ENCODE data around the gene CRCP.

The CRCP gene

GRCh38 chr7:66189695-66190503 is 75.3 kb downstream of the CRCP start:
- no peak for DNase-seq (ENCODE audit: low spot score)

- no peak for DNase-seq (ENCODE audit: low spot score)
Observed at GRCh38 chr7:66190504-66190857, 75.8 kb downstream of the CRCP start.

GRCh38 chr7:66193146-66193725 is 78.6 kb downstream of the CRCP start:
- DNase-seq (ENCODE audit: low spot score) = no peak

- DNase-seq (ENCODE audit: low spot score) = no peak
Observed at GRCh38 chr7:66198469-66198868, 83.8 kb downstream of the CRCP start.

GRCh38 chr7:66198956-66199355 is 84.3 kb downstream of the CRCP start:
- no peak for DNase-seq (ENCODE audit: low spot score)

GRCh38 chr7:66202441-66202840 is 87.8 kb downstream of the CRCP start:
- DNase-seq (ENCODE audit: low spot score) = no peak

Measured in germinal center (tissue), 1 donor.